SU-DHL-6 (cell line): ENCODE measurements around the gene KYNU.

Experiments used
- H2AFZ ChIP-seq: fragments of 200-600 bp; sonication (generic); 2 replicates; pipeline ENCODE4 v1.6.1; 2014; ENCODE audit warnings: low read depth, mild to moderate bottlenecking, moderate library complexity, mixed read lengths, antibody characterized with exemption, low read length; ENCODE audit not compliant: severe bottlenecking
- H3F3A ChIP-seq: fragments of 200-600 bp; shearing (Covaris generic); 2 replicates; pipeline ENCODE4 v1.6.0; 2016; ENCODE audit warnings: antibody characterized with exemption, mild to moderate bottlenecking; ENCODE audit not compliant: insufficient read depth
- H3K27ac ChIP-seq: fragments of 200-600 bp; sonication (generic); 2 replicates; pipeline ENCODE4 v1.5.1; 2016; ENCODE audit warnings: low read depth, mild to moderate bottlenecking, low read length, moderate library complexity, mixed read lengths
- H3K27me3 ChIP-seq: fragments of 200-600 bp; sonication (generic), shearing (Covaris generic); 2 replicates; pipeline ENCODE4 v1.6.0; 2014; ENCODE audit warnings: mild to moderate bottlenecking, low read length
- H3K36me3 ChIP-seq: fragments of 200-600 bp; sonication (generic); 2 replicates; pipeline ENCODE4 v1.6.1; 2014; ENCODE audit warnings: mild to moderate bottlenecking, low read length, mixed read lengths
- H3K4me2 ChIP-seq: fragments of 300-600, 200-600 bp; shearing (Covaris generic), sonication (generic); 2 replicates; pipeline ENCODE4 v1.6.0; 2014; ENCODE audit warnings: low read length, low read depth, mild to moderate bottlenecking; ENCODE audit not compliant: poor library complexity, severe bottlenecking
- H3K4me3 ChIP-seq: fragments of 200-600 bp; sonication (generic); 2 replicates; pipeline ENCODE4 v1.5.1; 2014; ENCODE audit warnings: antibody characterized with exemption, low read length, mild to moderate bottlenecking, mixed read lengths; ENCODE audit not compliant: insufficient read depth, poor library complexity, severe bottlenecking
- H3K79me2 ChIP-seq: fragments of 200-600 bp; sonication (generic); 2 replicates; pipeline ENCODE4 v1.6.1; 2014; ENCODE audit warnings: mild to moderate bottlenecking, low read length, moderate library complexity; ENCODE audit not compliant: insufficient read depth
- H3K9ac ChIP-seq: fragments of 200-600 bp; sonication (generic); 2 replicates; pipeline ENCODE4 v1.7.0; 2014; ENCODE audit warnings: mild to moderate bottlenecking, low read length
- H3K9me2 ChIP-seq: fragments of 200-600 bp; sonication (generic); replicated peaks from 2 replicates; pipeline ENCODE4 v1.6.1; 2014; ENCODE audit warnings: low read length; ENCODE audit not compliant: insufficient read depth
- H3K9me3 ChIP-seq: fragments of 200-600 bp; sonication (generic); 2 replicates; pipeline ENCODE4 v1.6.1; 2014; ENCODE audit warnings: low read length, mixed read lengths; ENCODE audit not compliant: insufficient read depth
- H4K20me1 ChIP-seq: fragments of 200-600 bp; sonication (generic); 2 replicates; pipeline ENCODE4 v1.6.1; 2014; ENCODE audit warnings: low read depth, mild to moderate bottlenecking, antibody characterized with exemption, low read length, moderate library complexity, mixed read lengths
- CTCF ChIP-seq: fragments of 200-600 bp; sonication (generic); IDR thresholded peaks from one replicate; pipeline ENCODE4 v1.5.1; 2017; ENCODE audit warnings: antibody characterized with exemption, mild to moderate bottlenecking, low read length, moderate library complexity; ENCODE audit not compliant: insufficient read depth, poor library complexity, severe bottlenecking
- EZH2phosphoT487 ChIP-seq: fragments of 200-600 bp; sonication (generic), shearing (Covaris generic); conservative IDR thresholded peaks from 2 replicates; pipeline ENCODE4 v1.6.1; 2018; ENCODE audit warnings: mild to moderate bottlenecking, antibody characterized with exemption, low read length, moderate library complexity, mixed read lengths

The KYNU gene

GRCh38 chr2:142997231-142997630, 119.8 kb downstream of the KYNU start:
- H3K79me2 ChIP-seq = no peaks in the 10 kb centered on the region
- H4K20me1 ChIP-seq = no peaks in the 10 kb centered on the region
- H3K27ac ChIP-seq = no peak overlapping the region
- H3F3A ChIP-seq = no peaks in the 10 kb centered on the region
- no peak overlapping the region for H3K9ac ChIP-seq
- H3K36me3 ChIP-seq = no peaks in the 10 kb centered on the region
- no peaks in the 10 kb centered on the region for H3K27me3 ChIP-seq
- no peak overlapping the region for H3K4me2 ChIP-seq
- H3K9me3 ChIP-seq = no peaks in the 10 kb centered on the region
- H2AFZ ChIP-seq = no peak overlapping the region
- no peak for TF ChIP-seq EZH2phosphoT487
- TF ChIP-seq CTCF = no peak
- H3K4me3 ChIP-seq = no peak overlapping the region
- no peaks in the 10 kb centered on the region for H3K9me2 ChIP-seq

- Histone ChIP-seq H3K9ac (no peak overlapping the region), H3K4me3 (no peak overlapping the region), H4K20me1 (no peaks in the 10 kb centered on the region), H3K9me2 (no peaks in the 10 kb centered on the region), H3K79me2 (no peaks in the 10 kb centered on the region), H3K4me2 (no peak overlapping the region), H3F3A (no peaks in the 10 kb centered on the region), H3K9me3 (no peaks in the 10 kb centered on the region), H3K36me3 (no peaks in the 10 kb centered on the region), H3K27ac (no peak overlapping the region), H3K27me3 (no peaks in the 10 kb centered on the region), H2AFZ (no peak overlapping the region)
- TF ChIP-seq EZH2phosphoT487 = no peak
- no peak for TF ChIP-seq CTCF
Observed at GRCh38 chr2:143000599-143000998, 123.1 kb downstream of the KYNU start.

GRCh38 chr2:143001501-143001900, 124.0 kb downstream of the KYNU start:
- no peaks in the 10 kb centered on the region for H3K9me3 ChIP-seq
- H3K4me2 ChIP-seq = no peak overlapping the region

More at GRCh38 chr2:143001501-143001900, 124.0 kb downstream of the KYNU start:
- no peaks in the 10 kb centered on the region for H3K79me2 ChIP-seq
- no peak overlapping the region for H3K9ac ChIP-seq
- no peaks in the 10 kb centered on the region for H3K36me3 ChIP-seq
- H3K27ac ChIP-seq = no peak overlapping the region
- TF ChIP-seq EZH2phosphoT487 = no peak
- no peak for TF ChIP-seq CTCF
- H3K27me3 ChIP-seq = no peaks in the 10 kb centered on the region
- no peaks in the 10 kb centered on the region for H4K20me1 ChIP-seq
- no peak overlapping the region for H3K4me3 ChIP-seq
- no peak overlapping the region for H2AFZ ChIP-seq
- H3F3A ChIP-seq = no peaks in the 10 kb centered on the region
- no peaks in the 10 kb centered on the region for H3K9me2 ChIP-seq
